H1 (cell line): ENCODE data around the gene CXCR5. TPM values are rescaled to one million over a fixed set of nuclear protein-coding genes. Genes with fewer than 3 reads are reported as not detected.

Experiments
- CTCF ChIA-PET: fragments of 300-600 bp; sonication (Branson Sonifier 250); formaldehyde crosslinking; loops from one replicate; lab custom pipeline; 2021; ENCODE audit not compliant: partially characterized antibody; lab: Charles Lee
- POLR2A ChIA-PET: fragments of 300-600 bp; sonication (Branson Sonifier 250); formaldehyde crosslinking; loops from one replicate; lab custom pipeline; 2021; ENCODE audit warnings: inconsistent platforms; ENCODE audit not compliant: partially characterized antibody; lab: Charles Lee
- DNase-seq, 2 experiments: peaks; one replicate each; pipeline versions ENCODE4 v3.0.0 to v3.0.0-alpha.2; 2010 to 2022; ENCODE audit warnings: low spot score in 2 of 2, low read depth in 1 of 2, mixed read lengths in 1 of 2
- FAIRE-seq: peaks from 2 replicates; lab custom pipeline; 2011; peaks lifted over from hg19 to GRCh38; lab: Jason Lieb, UNC
- H2AFZ ChIP-seq: 2 replicates; pipeline ENCODE4 v1.8.1; 2012; ENCODE audit warnings: low read length, inconsistent platforms
- H2AK5ac ChIP-seq: 2 replicates; pipeline ENCODE4 v1.6.1; 2013; ENCODE audit warnings: low read depth, low read length
- H2BK120ac ChIP-seq: replicated peaks from 2 replicates; pipeline ENCODE3; 2013; ENCODE audit warnings: low read depth, low read length, inconsistent platforms
- H2BK12ac ChIP-seq: 2 replicates; pipeline ENCODE4 v1.6.1; 2013; ENCODE audit warnings: low read depth, low read length
- H2BK15ac ChIP-seq: 2 replicates; pipeline ENCODE4 v1.6.1; 2013; ENCODE audit warnings: low read length
- H2BK20ac ChIP-seq: 2 replicates; pipeline ENCODE4 v1.6.1; 2013; ENCODE audit warnings: low read length
- H2BK5ac ChIP-seq: 2 replicates; pipeline ENCODE4 v1.6.1; 2013; ENCODE audit warnings: low read depth, low read length
- H3K14ac ChIP-seq: 2 replicates; pipeline ENCODE4 v1.6.1; 2013; ENCODE audit warnings: inconsistent platforms; ENCODE audit not compliant: insufficient read length
- H3K18ac ChIP-seq: 2 replicates; pipeline ENCODE4 v1.6.1; 2013; ENCODE audit warnings: low read length; ENCODE audit errors: extremely low read depth
- H3K23ac ChIP-seq: 2 replicates; pipeline ENCODE4 v1.6.1; 2013; ENCODE audit warnings: inconsistent platforms; ENCODE audit not compliant: insufficient read length
- H3K23me2 ChIP-seq: 2 replicates; pipeline ENCODE4 v1.6.1; 2013; ENCODE audit warnings: low read depth, low read length
- H3K27ac ChIP-seq: 2 replicates; pipeline ENCODE4 v1.6.1; 2011; ENCODE audit warnings: low read depth, low read length, inconsistent platforms
- H3K27me3 ChIP-seq, 4 experiments: replicated peaks in 1 of 4; 1 replicate in 1 of 4; 2 replicates in 3 of 4; pipeline versions ENCODE4 v1.6.1 to v1.8.1; 2011 to 2013; ENCODE audit warnings: low read length in 3 of 4, mild to moderate bottlenecking in 3 of 4, inconsistent platforms in 2 of 4, mixed read lengths in 2 of 4, moderate library complexity in 1 of 4; ENCODE audit not compliant: control insufficient read depth in 3 of 4, insufficient read depth in 3 of 4; ENCODE audit errors: extremely low read depth in 1 of 4
- H3K36me3 ChIP-seq, 4 experiments: 2 replicates each; pipeline versions ENCODE4 v1.6.1 to v1.8.1; 2011 to 2013; ENCODE audit warnings: mild to moderate bottlenecking in 4 of 4, low read length in 3 of 4, moderate library complexity in 2 of 4, control low read depth in 1 of 4, inconsistent platforms in 1 of 4; ENCODE audit not compliant: insufficient read depth in 4 of 4, control insufficient read depth in 2 of 4
- H3K4ac ChIP-seq: replicated peaks from 2 replicates; pipeline ENCODE3; 2013; ENCODE audit warnings: low read length, low read depth, mixed read lengths, inconsistent platforms; ENCODE audit not compliant: insufficient read length
- H3K4me1 ChIP-seq, 4 experiments: replicated peaks in 1 of 4; 1 replicate in 1 of 4; 2 replicates in 3 of 4; pipeline versions ENCODE4 v1.6.1 to v1.8.1; 2011 to 2013; ENCODE audit warnings: low read length in 3 of 4, inconsistent platforms in 2 of 4, mixed read lengths in 1 of 4; ENCODE audit not compliant: insufficient read depth in 4 of 4, control insufficient read depth in 3 of 4
- H3K4me2 ChIP-seq, 2 experiments: 2 replicates each; pipeline versions ENCODE4 v1.6.1 to v1.8.1; 2011 to 2013; ENCODE audit warnings: low read depth in 2 of 2, low read length in 2 of 2, control low read depth in 1 of 2, inconsistent platforms in 1 of 2, mild to moderate bottlenecking in 1 of 2; ENCODE audit not compliant: insufficient read depth in 1 of 2
- H3K4me3 ChIP-seq, 4 experiments: fragments of 200-600, 300-600 bp in 1 of 4; sonication (generic), shearing (Covaris generic), sonication (Bioruptor Twin) in 1 of 4; 2 replicates each; pipeline versions ENCODE4 v1.5.1 to v1.8.1; 2011 to 2016; ENCODE audit warnings: low read length in 4 of 4, low read depth in 3 of 4, control low read depth in 2 of 4, inconsistent platforms in 2 of 4, mild to moderate bottlenecking in 2 of 4, mixed read lengths in 1 of 4, moderate library complexity in 1 of 4; ENCODE audit not compliant: insufficient read depth in 2 of 4; ENCODE audit errors: extremely low read depth in 1 of 4
- H3K56ac ChIP-seq: replicated peaks from 2 replicates; pipeline ENCODE3; 2013; ENCODE audit warnings: low read depth, mild to moderate bottlenecking, mixed read lengths, low read length, inconsistent platforms; ENCODE audit not compliant: insufficient read length
- H3K79me1 ChIP-seq: 2 replicates; pipeline ENCODE4 v1.6.1; 2013; ENCODE audit warnings: low read depth, low read length, control low read depth
- H3K79me2 ChIP-seq, 2 experiments: 2 replicates each; pipeline versions ENCODE4 v1.6.1 to v1.8.1; 2012 to 2013; ENCODE audit warnings: low read length in 2 of 2, mild to moderate bottlenecking in 2 of 2, inconsistent platforms in 1 of 2; ENCODE audit not compliant: insufficient read depth in 2 of 2, control insufficient read depth in 1 of 2
- H3K9ac ChIP-seq, 4 experiments: replicated peaks in 1 of 4; 1 replicate in 1 of 4; 2 replicates in 3 of 4; pipeline versions ENCODE4 v1.6.1 to v1.8.1; 2011 to 2013; ENCODE audit warnings: low read depth in 3 of 4, low read length in 3 of 4, control low read depth in 2 of 4, mild to moderate bottlenecking in 2 of 4, moderate library complexity in 2 of 4, inconsistent platforms in 1 of 4; ENCODE audit errors: extremely low read depth in 1 of 4
- H3K9me3 ChIP-seq, 2 experiments: 2 replicates each; pipeline versions ENCODE4 v1.6.1 to v1.8.1; 2012 to 2013; ENCODE audit warnings: mild to moderate bottlenecking in 2 of 2, moderate library complexity in 2 of 2, control low read depth in 1 of 2, inconsistent platforms in 1 of 2, low read depth in 1 of 2, low read length in 1 of 2, mixed read lengths in 1 of 2; ENCODE audit not compliant: insufficient read depth in 2 of 2
- H4K20me1 ChIP-seq, 2 experiments: replicated peaks in 1 of 2; 2 replicates each; pipeline versions ENCODE3 to v1.8.1; 2011 to 2013; ENCODE audit warnings: inconsistent platforms in 2 of 2, low read length in 2 of 2, mild to moderate bottlenecking in 1 of 2; ENCODE audit not compliant: insufficient read depth in 2 of 2, control insufficient read depth in 1 of 2
- H4K5ac ChIP-seq: 2 replicates; pipeline ENCODE4 v1.6.1; 2013; ENCODE audit warnings: low read length, low read depth, mixed read lengths, inconsistent platforms; ENCODE audit not compliant: insufficient read length
- H4K8ac ChIP-seq: 2 replicates; pipeline ENCODE4 v1.8.0; 2013; ENCODE audit warnings: mild to moderate bottlenecking, moderate library complexity, low read length, inconsistent platforms; ENCODE audit not compliant: insufficient read depth; ENCODE audit errors: extremely low read depth
- H4K91ac ChIP-seq: replicated peaks from 2 replicates; pipeline ENCODE3; 2013; ENCODE audit warnings: low read length, mixed read lengths, inconsistent platforms; ENCODE audit not compliant: insufficient read length
- CHD2 ChIP-seq: IDR thresholded peaks from 2 replicates; pipeline ENCODE4 v1.6.1; 2012; ENCODE audit warnings: low read length, improper control_type of control experiment
- JUND ChIP-seq: IDR thresholded peaks from 2 replicates; pipeline ENCODE4 v1.6.1; 2011; ENCODE audit warnings: mild to moderate bottlenecking, improper control_type of control experiment, low read length
- POU5F1 ChIP-seq: IDR thresholded peaks from 2 replicates; pipeline ENCODE4 v1.6.1; 2011; ENCODE audit warnings: low read depth, mild to moderate bottlenecking, low read length, moderate library complexity
- SIN3A ChIP-seq, 2 experiments: IDR thresholded peaks in 1 of 2; conservative IDR thresholded peaks in 1 of 2; 2 replicates each; pipeline ENCODE4 v1.6.1; 2011 to 2012; ENCODE audit warnings: low read length in 2 of 2, improper control_type of control experiment in 1 of 2, low read depth in 1 of 2, mild to moderate bottlenecking in 1 of 2
- SIX5 ChIP-seq: IDR thresholded peaks from 2 replicates; pipeline ENCODE4 v1.6.1; 2011; ENCODE audit warnings: mild to moderate bottlenecking, low read depth, low read length
- SP2 ChIP-seq: IDR thresholded peaks from 2 replicates; pipeline ENCODE4 v1.6.1; 2012; ENCODE audit warnings: mild to moderate bottlenecking, low read length, inconsistent platforms
- WGBS, 2 experiments: shearing (Covaris generic) in 1 of 2; methylation state at CpG; one replicate each; pipeline versions ENCODE4 v1.1.6 to v1.1.7; 2013 to 2015; ENCODE audit warnings: low lambda C conversion rate in 2 of 2, mixed read lengths in 2 of 2, inconsistent platforms in 1 of 2, low coverage in 1 of 2, missing lambda C conversion rate in 1 of 2; ENCODE audit not compliant: insufficient replicate concordance in 2 of 2, insufficient coverage in 1 of 2, insufficient read length in 1 of 2; ENCODE audit errors: extremely low coverage in 1 of 2, missing lambda C conversion rate in 1 of 2; 5-methylcytosine and 5-hydroxymethylcytosine counted together
- polyA plus RNA-seq, 7 experiments: library from polyadenylated mRNA; depleted of rRNA in 3 of 7; stranded (reverse) in 5 of 7; unstranded in 2 of 7; fragments of >200 nt in 5 of 7; fragments of 200-250 nt in 2 of 7; gene quantifications; 1 replicate in 5 of 7; 2 replicates in 1 of 7; 4 replicates in 1 of 7; pipeline versions ENCODE4 v1.2.1 to v1.2.3, GENCODE V29; 2011 to 2013; ENCODE audit warnings: missing spikeins in 2 of 7, mixed read lengths in 2 of 7
- total RNA-seq: library from RNA; stranded (reverse); fragmentation: NEBNext Ultra II Directional; extraction: Animal tissue kit (Norgen Biotek cat#: 25700); gene quantifications from 2 replicates; pipeline ENCODE4 v1.2.1, GENCODE V29; 2021

Gene CXCR5
- total and polyA plus RNA-seq, 2 of the 8 experiments (the other 6 are each of a cell fraction or from before 2014, with no cell fraction given) = not detected

GRCh38 chr11:118947091-118947490 lies 63.4 kb downstream of the CXCR5 start:
- Histone ChIP-seq H3K23me2 (no peaks in the 10 kb centered on the region), H2BK5ac (no peak overlapping the region), H2AK5ac (no peak overlapping the region), H4K8ac (no peak overlapping the region), H4K20me1 (no peaks in the 10 kb centered on the region), H3K4ac (no peak overlapping the region), H3K23ac (no peak overlapping the region), H3K4me2 (no peak overlapping the region), H3K18ac (no peak overlapping the region), H3K9me3 (no peaks in the 10 kb centered on the region), H3K79me2 (no peaks in the 10 kb centered on the region), H3K56ac (no peak overlapping the region), H2BK120ac (no peak overlapping the region), H3K9ac (no peak overlapping the region), H2BK12ac (no peak overlapping the region), H2BK15ac (0 out of 2 replicates have a peak overlapping the region, but pooled peaks have one; percentile 36), H4K5ac (no peak overlapping the region), H3K27ac (no peak overlapping the region), H3K14ac (no peak overlapping the region), H3K4me1 (no peaks in the 10 kb centered on the region), H2BK20ac (no peak overlapping the region), H3K27me3 (no peaks in the 10 kb centered on the region; a peak in 2 of 7 replicates), H4K91ac (no peak overlapping the region), H3K4me3 (no peak overlapping the region), H3K79me1 (no peaks in the 10 kb centered on the region), H2AFZ (no peak overlapping the region), H3K36me3 (no peaks in the 10 kb centered on the region)
- WGBS, 2 experiments = 43% methylated on average over 2 of the region's 2 CpGs; no CpG with 5 or more reads in 1 of the 2 experiments
- ChIA-PET CTCF (interaction anchor here (1.0 to 1.3 kb wide), 3 partner anchors 10 to 257 kb away, joined by 3 to 4 read pairs (median 3); no protein-coding TSS in a partner anchor), POLR2A (interaction anchor here (0.6 to 1.0 kb wide), 2 partner anchors 156 to 163 kb away, joined by 3 to 4 read pairs; partner anchors contain the start of gene DDX6)
- FAIRE-seq = no peak
- TF ChIP-seq JUND = no peak
- no peak for TF ChIP-seq POU5F1
- TF ChIP-seq CHD2 = no peak
- TF ChIP-seq SIN3A (conservative IDR thresholded peaks at IDR 0.05 in 1 of 2, IDR thresholded peaks at IDR 0.05 in 1 of 2; ENCODE audit: low read depth in 1 of 2, low read length in 2 of 2) = no peak
- TF ChIP-seq SP2 = no peak
- TF ChIP-seq SIX5 = no peak
- DNase-seq = no peak
